ENCODE data around the gene GDPD1.

The GDPD1 gene

DNA sequence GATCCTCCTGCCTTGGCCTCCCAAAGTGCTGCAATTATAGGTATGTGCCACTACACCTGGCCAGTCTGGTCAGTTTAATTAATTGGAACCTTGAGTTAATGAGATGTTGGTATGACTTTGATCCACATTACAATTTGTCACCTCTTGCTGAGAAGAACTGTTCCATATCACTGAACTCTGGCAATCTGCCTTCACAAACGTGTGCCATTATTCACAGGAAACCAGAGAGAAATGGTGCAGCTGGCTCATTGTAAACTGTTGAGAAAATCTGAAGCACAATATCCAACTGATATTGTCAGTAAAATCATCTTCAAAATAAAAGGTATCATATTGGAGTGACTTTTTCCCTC, 71.8 kb downstream of the GDPD1 start:
- Histone ChIP-seq H3K14ac (ENCODE audit: low read length) (no peak overlapping the region), H2BK120ac (ENCODE audit: low read depth, low read length) (no peak overlapping the region), H3K23ac (ENCODE audit: low read depth, low read length, poor library complexity) (no peak overlapping the region), H2BK12ac (ENCODE audit: low read length) (no peak overlapping the region), H3K4me1 (ENCODE audit: control insufficient read depth in 2 of 2, insufficient read depth in 1 of 2, low read depth in 1 of 2, low read length in 2 of 2) (peaks cover 0 to 8% of the 10 kb centered on the region in 2 donors), H3K9ac (ENCODE audit: low read depth, low read length, poor library complexity) (no peak overlapping the region), H4K8ac (ENCODE audit: low read depth, low read length) (no peak overlapping the region), H3K4me2 (ENCODE audit: insufficient read depth, low read length, poor library complexity, severe bottlenecking) (no peak overlapping the region), H3K27ac (replicated peaks; ENCODE audit: low read length) (no peak overlapping the region), H3K18ac (ENCODE audit: low read length) (no peak overlapping the region), H3K4ac (ENCODE audit: low read length) (no peak overlapping the region), H3K9me3 (replicated peaks in 1 of 2; ENCODE audit: control insufficient read depth in 2 of 2, insufficient read depth in 1 of 2, low read depth in 1 of 2, low read length in 2 of 2) (no peaks in the 10 kb centered on the region), H4K91ac (ENCODE audit: low read depth, low read length, poor library complexity) (no peak overlapping the region), H2BK15ac (ENCODE audit: low read length) (no peak overlapping the region), H3K27me3 (ENCODE audit: control insufficient read depth in 3 of 3, insufficient read depth in 3 of 3, low read depth in 1 of 3, low read length in 3 of 3) (no peaks in the 10 kb centered on the region), H3K36me3 (replicated peaks in 1 of 2; ENCODE audit: control insufficient read depth in 2 of 2, insufficient read depth in 2 of 2, low read length in 2 of 2) (no peaks in the 10 kb centered on the region), H3K4me3 (ENCODE audit: low read length in 2 of 2) (no peak overlapping the region), H3K79me1 (ENCODE audit: low read depth, low read length) (no peaks in the 10 kb centered on the region), H2AK5ac (ENCODE audit: low read depth, low read length) (no peak overlapping the region), H2BK5ac (ENCODE audit: low read length) (no peak overlapping the region), H2AFZ (ENCODE audit: low read length) (no peak overlapping the region)
- no peak for DNase-seq (ENCODE audit: low spot score)
- WGBS, 2 donors (ENCODE audit: extremely low coverage in 2 of 2, insufficient read length in 2 of 2, insufficient replicate concordance in 1 of 2): no CpG with 5 or more reads among the region's 1 CpG

DNA sequence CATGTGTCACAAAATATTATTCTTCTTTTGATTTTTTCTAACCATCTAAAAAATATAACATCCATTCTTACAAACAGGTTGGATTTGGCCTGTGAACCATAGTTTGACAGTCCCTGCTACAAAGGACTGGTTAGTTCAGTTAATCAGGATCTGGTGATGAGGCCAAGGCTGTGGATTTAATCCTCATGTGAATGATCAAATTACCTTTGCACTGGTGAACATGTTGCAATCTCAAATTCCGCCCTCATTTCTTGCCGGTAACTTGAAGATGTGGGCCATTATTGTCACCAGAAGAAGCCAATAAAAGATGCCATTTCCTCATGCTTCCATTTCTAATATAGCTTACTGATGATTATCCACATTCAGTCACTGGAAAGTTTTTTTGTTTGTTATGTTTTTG, 75.9 kb downstream of the GDPD1 start:
- no peaks in the 10 kb centered on the region for H3K36me3 ChIP-seq (replicated peaks in 1 of 2; ENCODE audit: control insufficient read depth in 2 of 2, insufficient read depth in 2 of 2, low read length in 2 of 2)
- no peak overlapping the region for H2AFZ ChIP-seq (ENCODE audit: low read length)
- H2AK5ac ChIP-seq (ENCODE audit: low read depth, low read length): no peak overlapping the region
- no peak overlapping the region for H2BK12ac ChIP-seq (ENCODE audit: low read length)
- WGBS, 2 donors (ENCODE audit: extremely low coverage in 2 of 2, insufficient read length in 2 of 2, insufficient replicate concordance in 1 of 2): no CpG with 5 or more reads among the region's 2 CpGs
- no peak overlapping the region for H3K4me3 ChIP-seq (ENCODE audit: low read length in 2 of 2)
- no peak overlapping the region for H2BK15ac ChIP-seq (ENCODE audit: low read length)
- H3K27ac ChIP-seq (replicated peaks; ENCODE audit: low read length): no peak overlapping the region
- H2BK5ac ChIP-seq (ENCODE audit: low read length): no peak overlapping the region
- no peaks in the 10 kb centered on the region for H3K9me3 ChIP-seq (replicated peaks in 1 of 2; ENCODE audit: control insufficient read depth in 2 of 2, insufficient read depth in 1 of 2, low read depth in 1 of 2, low read length in 2 of 2)
- H4K91ac ChIP-seq (ENCODE audit: low read depth, low read length, poor library complexity): no peak overlapping the region
- H3K23ac ChIP-seq (ENCODE audit: low read depth, low read length, poor library complexity): no peak overlapping the region
- no peak overlapping the region for H3K4ac ChIP-seq (ENCODE audit: low read length)
- H3K79me1 ChIP-seq (ENCODE audit: low read depth, low read length): no peaks in the 10 kb centered on the region
- no peak overlapping the region for H4K8ac ChIP-seq (ENCODE audit: low read depth, low read length)
- H2BK120ac ChIP-seq (ENCODE audit: low read depth, low read length): no peak overlapping the region
- H3K9ac ChIP-seq (ENCODE audit: low read depth, low read length, poor library complexity): no peak overlapping the region
- H3K4me1 ChIP-seq (ENCODE audit: control insufficient read depth in 2 of 2, insufficient read depth in 1 of 2, low read depth in 1 of 2, low read length in 2 of 2): peaks cover 0 to 8% of the 10 kb centered on the region in 2 donors
- no peak overlapping the region for H3K4me2 ChIP-seq (ENCODE audit: insufficient read depth, low read length, poor library complexity, severe bottlenecking)
- DNase-seq (ENCODE audit: low spot score): no peak
- no peaks in the 10 kb centered on the region for H3K27me3 ChIP-seq (ENCODE audit: control insufficient read depth in 3 of 3, insufficient read depth in 3 of 3, low read depth in 1 of 3, low read length in 3 of 3)
- no peak overlapping the region for H3K14ac ChIP-seq (ENCODE audit: low read length)
- H3K18ac ChIP-seq (ENCODE audit: low read length): no peak overlapping the region

DNA sequence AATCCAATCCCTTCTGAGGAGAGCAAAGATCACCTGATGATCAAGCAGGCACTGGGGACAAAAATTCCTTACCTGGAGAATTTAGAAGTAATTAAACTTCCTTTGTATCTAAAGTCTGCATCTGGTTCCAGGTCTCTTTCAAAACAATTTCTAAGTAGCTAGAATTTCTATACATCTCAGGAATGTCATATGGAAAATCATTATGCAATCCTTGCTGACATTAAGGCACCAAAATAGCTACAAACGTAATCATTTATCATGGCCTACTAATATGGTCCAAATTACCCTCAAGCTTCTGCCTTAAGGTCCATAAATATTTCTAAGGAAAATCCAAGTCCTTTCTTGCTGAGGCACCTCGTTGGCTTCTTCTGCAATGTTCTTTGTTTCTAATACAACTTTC, 78.2 kb downstream of the GDPD1 start:
- WGBS, 2 donors (ENCODE audit: extremely low coverage in 2 of 2, insufficient read length in 2 of 2, insufficient replicate concordance in 1 of 2): no CpG with 5 or more reads among the region's 2 CpGs
- DNase-seq (ENCODE audit: low spot score): no peak
- Histone ChIP-seq H3K23ac (ENCODE audit: low read depth, low read length, poor library complexity) (no peak overlapping the region), H3K27me3 (ENCODE audit: control insufficient read depth in 3 of 3, insufficient read depth in 3 of 3, low read depth in 1 of 3, low read length in 3 of 3) (no peaks in the 10 kb centered on the region), H2BK120ac (ENCODE audit: low read depth, low read length) (no peak overlapping the region), H3K9me3 (replicated peaks in 1 of 2; ENCODE audit: control insufficient read depth in 2 of 2, insufficient read depth in 1 of 2, low read depth in 1 of 2, low read length in 2 of 2) (no peaks in the 10 kb centered on the region), H3K4me2 (ENCODE audit: insufficient read depth, low read length, poor library complexity, severe bottlenecking) (no peak overlapping the region), H3K4me1 (ENCODE audit: control insufficient read depth in 2 of 2, insufficient read depth in 1 of 2, low read depth in 1 of 2, low read length in 2 of 2) (peaks cover 0 to 8% of the 10 kb centered on the region in 2 donors), H3K18ac (ENCODE audit: low read length) (no peak overlapping the region), H4K8ac (ENCODE audit: low read depth, low read length) (no peak overlapping the region), H2BK15ac (ENCODE audit: low read length) (no peak overlapping the region), H3K14ac (ENCODE audit: low read length) (no peak overlapping the region), H4K91ac (ENCODE audit: low read depth, low read length, poor library complexity) (no peak overlapping the region), H3K9ac (ENCODE audit: low read depth, low read length, poor library complexity) (no peak overlapping the region), H3K36me3 (replicated peaks in 1 of 2; ENCODE audit: control insufficient read depth in 2 of 2, insufficient read depth in 2 of 2, low read length in 2 of 2) (no peaks in the 10 kb centered on the region), H3K4me3 (ENCODE audit: low read length in 2 of 2) (no peak overlapping the region), H2AFZ (ENCODE audit: low read length) (no peak overlapping the region), H2BK12ac (ENCODE audit: low read length) (no peak overlapping the region), H3K4ac (ENCODE audit: low read length) (no peak overlapping the region), H2BK5ac (ENCODE audit: low read length) (no peak overlapping the region), H2AK5ac (ENCODE audit: low read depth, low read length) (no peak overlapping the region), H3K27ac (replicated peaks; ENCODE audit: low read length) (no peak overlapping the region), H3K79me1 (ENCODE audit: low read depth, low read length) (no peaks in the 10 kb centered on the region)

DNA sequence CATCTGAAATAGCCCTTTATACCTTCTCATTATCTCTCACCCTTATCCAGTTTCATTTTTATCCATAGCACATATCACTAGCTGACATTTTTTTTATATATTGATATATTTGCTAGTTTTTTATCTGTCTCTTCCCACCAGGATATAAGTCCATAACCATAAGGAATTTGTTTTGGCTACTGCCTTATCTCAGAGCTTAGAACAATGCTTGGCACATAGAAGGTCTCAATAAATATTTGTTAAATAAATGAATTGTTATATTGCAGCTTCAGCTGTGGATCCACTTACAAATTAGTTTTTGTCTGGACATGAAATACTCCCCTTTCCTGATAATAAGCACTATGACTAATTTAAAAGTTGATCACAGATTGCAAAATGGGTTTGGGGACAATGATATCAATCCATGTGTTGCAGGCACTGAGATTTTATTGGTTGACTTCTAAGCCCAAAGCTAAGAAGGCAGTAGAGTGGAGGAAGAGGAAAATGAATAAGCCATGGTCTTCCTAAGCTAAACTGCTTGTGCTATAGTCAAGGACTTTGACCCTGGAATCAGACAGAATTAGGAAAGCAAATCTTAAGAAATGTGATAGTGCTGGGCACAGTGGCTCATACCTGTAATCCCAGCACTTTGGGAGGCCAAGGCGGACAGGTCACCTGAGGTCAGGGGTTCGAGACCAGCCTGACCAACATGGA, 79.2 kb downstream of the GDPD1 start:
- H4K91ac ChIP-seq (ENCODE audit: low read depth, low read length, poor library complexity): no peak overlapping the region
- WGBS, 2 donors (ENCODE audit: extremely low coverage in 2 of 2, insufficient read length in 2 of 2, insufficient replicate concordance in 1 of 2): no CpG with 5 or more reads among the region's 2 CpGs
- H3K18ac ChIP-seq (ENCODE audit: low read length): no peak overlapping the region
- no peak overlapping the region for H3K4ac ChIP-seq (ENCODE audit: low read length)
- H2BK12ac ChIP-seq (ENCODE audit: low read length): no peak overlapping the region
- H3K4me3 ChIP-seq (ENCODE audit: low read length in 2 of 2): no peak overlapping the region
- no peak overlapping the region for H3K23ac ChIP-seq (ENCODE audit: low read depth, low read length, poor library complexity)
- H3K4me2 ChIP-seq (ENCODE audit: insufficient read depth, low read length, poor library complexity, severe bottlenecking): no peak overlapping the region
- no peak overlapping the region for H2BK120ac ChIP-seq (ENCODE audit: low read depth, low read length)
- no peak overlapping the region for H4K8ac ChIP-seq (ENCODE audit: low read depth, low read length)
- no peak overlapping the region for H2BK5ac ChIP-seq (ENCODE audit: low read length)
- no peak overlapping the region for H3K9ac ChIP-seq (ENCODE audit: low read depth, low read length, poor library complexity)
- no peaks in the 10 kb centered on the region for H3K36me3 ChIP-seq (replicated peaks in 1 of 2; ENCODE audit: control insufficient read depth in 2 of 2, insufficient read depth in 2 of 2, low read length in 2 of 2)
- H3K9me3 ChIP-seq (replicated peaks in 1 of 2; ENCODE audit: control insufficient read depth in 2 of 2, insufficient read depth in 1 of 2, low read depth in 1 of 2, low read length in 2 of 2): no peaks in the 10 kb centered on the region
- no peaks in the 10 kb centered on the region for H3K79me1 ChIP-seq (ENCODE audit: low read depth, low read length)
- H2AK5ac ChIP-seq (ENCODE audit: low read depth, low read length): no peak overlapping the region
- no peaks in the 10 kb centered on the region for H3K27me3 ChIP-seq (ENCODE audit: control insufficient read depth in 3 of 3, insufficient read depth in 3 of 3, low read depth in 1 of 3, low read length in 3 of 3)
- H2BK15ac ChIP-seq (ENCODE audit: low read length): no peak overlapping the region
- H3K14ac ChIP-seq (ENCODE audit: low read length): no peak overlapping the region
- H3K4me1 ChIP-seq (ENCODE audit: control insufficient read depth in 2 of 2, insufficient read depth in 1 of 2, low read depth in 1 of 2, low read length in 2 of 2): peaks cover 0 to 8% of the 10 kb centered on the region in 2 donors
- DNase-seq (ENCODE audit: low spot score): no peak
- no peak overlapping the region for H3K27ac ChIP-seq (replicated peaks; ENCODE audit: low read length)
- no peak overlapping the region for H2AFZ ChIP-seq (ENCODE audit: low read length)
